Common myeloid progenitor, CD34-positive (primary cell): ENCODE data around the gene PADI4.
"Not testable (repeated sequence)": the region's sequence is repeated elsewhere in the genome, so short reads cannot be mapped to it uniquely, and the experiment has no call there.

Source experiments
- CTCF ChIA-PET: fragments of 350-600 bp; sonication (Branson Sonifier 250); formaldehyde crosslinking; loops from one replicate; lab custom pipeline; 2021; ENCODE audit warnings: antibody characterized with exemption; lab: Charles Lee
- POLR2A ChIA-PET: fragments of 350-600 bp; sonication (Branson Sonifier 250); formaldehyde crosslinking; loops from one replicate; lab custom pipeline; 2021; ENCODE audit warnings: antibody characterized with exemption; lab: Charles Lee
- DNase-seq, 3 donors: peaks; one replicate each; pipeline versions ENCODE4 v3.0.0 to v3.0.0-alpha.2; 2013
- H3K27ac ChIP-seq, 2 experiments: 1 replicate in 1 of 2; 2 replicates in 1 of 2; pipeline ENCODE4 v1.7.0; 2013; ENCODE audit warnings: inconsistent platforms in 2 of 2, low read length in 2 of 2, mild to moderate bottlenecking in 2 of 2, low read depth in 1 of 2, moderate library complexity in 1 of 2; ENCODE audit not compliant: severe bottlenecking in 2 of 2, insufficient read depth in 1 of 2, poor library complexity in 1 of 2
- H3K27me3 ChIP-seq, 5 experiments: replicated peaks in 2 of 5; 1 replicate in 3 of 5; 2 replicates in 2 of 5; pipeline versions ENCODE4 v1.6.1 to v1.7.0; 2013; ENCODE audit warnings: low read length in 4 of 5, mild to moderate bottlenecking in 2 of 5, moderate library complexity in 2 of 5, inconsistent platforms in 1 of 5; ENCODE audit not compliant: insufficient read depth in 5 of 5, control insufficient read depth in 4 of 5
- H3K36me3 ChIP-seq, 4 experiments: 1 replicate in 2 of 4; 2 replicates in 2 of 4; pipeline versions ENCODE4 v1.6.1 to v1.7.0; 2013; ENCODE audit warnings: low read length in 3 of 4, control low read depth in 1 of 4, mild to moderate bottlenecking in 1 of 4; ENCODE audit not compliant: control insufficient read depth in 4 of 4, insufficient read depth in 4 of 4
- H3K4me1 ChIP-seq, 4 experiments: 1 replicate in 3 of 4; 2 replicates in 1 of 4; pipeline versions ENCODE4 v1.6.1 to v1.7.1; 2013; ENCODE audit warnings: low read length in 3 of 4, mild to moderate bottlenecking in 3 of 4, control low read depth in 1 of 4, inconsistent platforms in 1 of 4, moderate library complexity in 1 of 4; ENCODE audit not compliant: control insufficient read depth in 4 of 4, insufficient read depth in 4 of 4; ENCODE audit errors: control extremely low read depth in 1 of 4
- H3K4me3 ChIP-seq, 7 experiments: 1 replicate in 4 of 7; 2 replicates in 3 of 7; pipeline versions ENCODE4 v1.5.1 to v1.7.0; 2013; ENCODE audit warnings: mild to moderate bottlenecking in 7 of 7, low read length in 6 of 7, moderate library complexity in 6 of 7, inconsistent platforms in 2 of 7, low read depth in 2 of 7, control low read depth in 1 of 7; ENCODE audit not compliant: insufficient read depth in 4 of 7, control insufficient read depth in 1 of 7; ENCODE audit errors: extremely low read depth in 1 of 7
- H3K9me3 ChIP-seq, 5 experiments: 1 replicate in 4 of 5; 2 replicates in 1 of 5; pipeline versions ENCODE4 v1.6.1 to v1.7.1; 2013; ENCODE audit warnings: low read length in 4 of 5, mild to moderate bottlenecking in 2 of 5, inconsistent platforms in 1 of 5, low read depth in 1 of 5, moderate library complexity in 1 of 5; ENCODE audit not compliant: control insufficient read depth in 4 of 5, insufficient read depth in 2 of 5; ENCODE audit errors: control extremely low read depth in 1 of 5
- WGBS: methylation state at CpG from one replicate; pipeline ENCODE4 v1.1.5; 2013; ENCODE audit not compliant: insufficient coverage; 5-methylcytosine and 5-hydroxymethylcytosine counted together

PADI4 gene

DNA sequence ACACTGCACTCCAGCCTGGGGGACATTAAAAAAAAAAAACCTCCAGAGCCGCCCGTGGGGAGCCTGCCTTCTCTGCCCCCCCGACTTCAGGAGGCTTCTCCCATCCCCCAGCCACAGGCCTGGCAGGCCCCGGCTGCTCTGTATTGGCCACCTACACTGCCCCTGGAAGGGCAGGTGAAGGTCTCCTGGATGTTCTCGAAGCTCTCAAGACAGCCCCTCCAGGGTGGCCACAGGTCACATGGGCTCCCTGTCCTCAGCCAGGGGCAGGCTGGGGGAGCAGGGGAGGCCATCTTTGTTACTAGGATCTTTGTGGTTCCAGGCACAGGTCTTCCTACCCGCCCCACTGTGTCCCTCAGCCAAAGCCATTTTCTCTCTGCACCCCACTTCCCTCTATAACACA is 96.8 kb downstream of the PADI4 start:
- 71% methylated on average over 5 of the region's 6 CpGs for WGBS
- POLR2A ChIA-PET = interaction anchor here (0.7 kb wide), 1 partner anchor 9 kb away, joined by 3 read pairs; no protein-coding TSS in a partner anchor

DNA sequence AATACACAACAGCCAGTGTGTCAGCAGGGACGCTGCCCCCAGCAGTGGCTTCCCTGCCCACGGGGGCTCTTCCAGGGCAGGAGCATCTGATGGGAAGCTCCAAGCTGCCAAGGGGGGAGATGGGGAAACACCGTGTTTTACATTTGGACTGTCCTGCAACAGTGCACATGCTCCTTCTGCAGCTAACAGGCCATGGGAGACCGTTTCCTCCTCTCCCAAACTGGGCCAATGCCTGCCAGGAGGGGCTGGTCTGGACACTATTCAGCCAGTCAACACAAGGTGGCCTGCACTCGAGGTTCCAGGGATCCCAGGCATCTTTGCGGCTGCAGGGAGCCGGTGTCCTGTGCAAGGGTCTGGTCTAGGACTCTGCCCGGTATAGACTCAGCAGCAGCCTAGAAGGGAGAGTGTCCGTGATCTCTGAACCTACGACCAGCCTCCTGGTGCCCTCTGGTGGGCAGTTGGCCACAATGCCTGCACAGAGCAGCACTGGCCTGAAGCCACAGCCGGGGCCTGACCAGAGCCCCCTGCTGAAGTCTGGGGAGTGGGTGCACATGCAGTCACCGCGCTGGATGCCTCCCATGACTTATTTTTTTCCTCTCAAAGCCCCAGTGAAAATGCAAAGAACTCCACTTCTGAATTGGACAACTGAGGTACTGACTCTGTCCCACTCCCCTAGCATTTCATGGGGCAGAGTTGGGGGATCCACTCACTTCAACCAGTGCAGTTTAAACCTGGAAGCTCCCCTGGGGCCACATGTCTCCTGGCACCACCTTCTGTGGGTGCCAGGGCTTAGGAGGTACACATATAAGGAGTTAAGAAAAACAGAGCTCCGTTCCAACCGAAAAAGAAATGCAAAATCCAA is 98.1 kb downstream of the PADI4 start:
- peaks cover 14 to 40% (median 32%) of the 10 kb centered on the region in 4 experiments for H3K36me3 ChIP-seq
- H3K4me1 ChIP-seq = peaks cover 0 to 3% (median 0%) of the 10 kb centered on the region in 4 experiments
- 63% methylated on average over 12 of the region's 15 CpGs for WGBS
- no peak overlapping the region for H3K27ac ChIP-seq
- POLR2A ChIA-PET = no interaction called here
- H3K9me3 ChIP-seq = no peaks in the 10 kb centered on the region
- H3K4me3 ChIP-seq = no peak overlapping the region
- H3K27me3 ChIP-seq = no peaks in the 10 kb centered on the region
- DNase-seq = peak; percentile 61 to 77 (median 69)
- CTCF ChIA-PET = interaction anchor here (0.7 to 3.4 kb wide), 15 partner anchors 9 to 351 kb away, joined by 3 to 16 read pairs (median 5); no protein-coding TSS in a partner anchor

More for the DNA sequence above, 96.8 kb downstream of the PADI4 start:
- H3K4me1 ChIP-seq = peaks cover 0 to 3% (median 0%) of the 10 kb centered on the region in 4 experiments
- H3K36me3 ChIP-seq = peaks cover 5 to 27% (median 20%) of the 10 kb centered on the region in 4 experiments
- no peaks in the 10 kb centered on the region for H3K27me3 ChIP-seq
- CTCF ChIA-PET = interaction anchor here (1.0 to 3.4 kb wide), 10 partner anchors 9 to 347 kb away, joined by 3 to 16 read pairs (median 5); no protein-coding TSS in a partner anchor
- H3K4me3 ChIP-seq = no peak overlapping the region
- H3K27ac ChIP-seq = no peak overlapping the region
- DNase-seq = no peak
- no peaks in the 10 kb centered on the region for H3K9me3 ChIP-seq

DNA sequence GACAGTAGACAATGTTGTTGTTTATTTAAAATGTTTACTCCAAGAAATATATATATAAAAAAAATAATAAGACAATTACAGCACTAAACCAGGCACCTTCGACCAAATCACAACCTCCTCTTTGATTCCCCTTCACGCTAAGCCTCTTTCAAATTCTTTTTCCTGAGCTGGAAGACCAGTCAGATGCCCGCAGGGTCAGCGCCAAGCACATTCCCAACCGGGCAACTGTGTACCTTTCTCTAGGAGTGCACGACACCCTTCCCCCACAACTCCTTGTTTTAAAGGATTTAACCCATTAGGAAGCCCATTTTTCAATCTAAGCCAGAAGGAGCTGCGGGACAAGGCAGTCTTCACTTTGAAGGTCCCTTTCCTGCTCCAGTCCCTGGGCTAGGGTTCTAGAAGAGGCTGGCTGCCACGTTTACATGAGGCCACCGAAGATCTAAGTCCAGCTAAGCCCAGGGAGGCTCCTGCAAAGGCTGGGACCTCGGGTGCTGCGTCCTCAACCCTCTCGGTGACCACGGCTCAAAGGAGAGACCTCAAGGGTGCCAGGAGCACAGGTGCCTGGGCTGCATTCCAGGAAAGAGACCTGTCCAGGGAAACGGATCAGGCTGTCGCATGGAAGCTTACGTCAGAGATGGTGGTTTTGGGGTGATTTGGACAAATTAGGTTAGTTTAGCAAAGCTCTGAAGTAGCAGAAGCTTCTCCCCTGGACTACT is 98.9 kb downstream of the PADI4 start:
- CTCF ChIA-PET = interaction anchor here (0.7 to 3.4 kb wide), 10 partner anchors 9 to 352 kb away, joined by 3 to 16 read pairs (median 6); no protein-coding TSS in a partner anchor
- H3K4me1 ChIP-seq, H3K27ac ChIP-seq, H3K4me3 ChIP-seq, H3K9me3 ChIP-seq, H3K27me3 ChIP-seq, DNase-seq, POLR2A ChIA-PET: not testable (repeated sequence)
- 95% methylated on average over 11 of the region's 16 CpGs for WGBS
- H3K36me3 ChIP-seq = peaks cover 16 to 48% (median 39%) of the 10 kb centered on the region in 4 experiments

DNA sequence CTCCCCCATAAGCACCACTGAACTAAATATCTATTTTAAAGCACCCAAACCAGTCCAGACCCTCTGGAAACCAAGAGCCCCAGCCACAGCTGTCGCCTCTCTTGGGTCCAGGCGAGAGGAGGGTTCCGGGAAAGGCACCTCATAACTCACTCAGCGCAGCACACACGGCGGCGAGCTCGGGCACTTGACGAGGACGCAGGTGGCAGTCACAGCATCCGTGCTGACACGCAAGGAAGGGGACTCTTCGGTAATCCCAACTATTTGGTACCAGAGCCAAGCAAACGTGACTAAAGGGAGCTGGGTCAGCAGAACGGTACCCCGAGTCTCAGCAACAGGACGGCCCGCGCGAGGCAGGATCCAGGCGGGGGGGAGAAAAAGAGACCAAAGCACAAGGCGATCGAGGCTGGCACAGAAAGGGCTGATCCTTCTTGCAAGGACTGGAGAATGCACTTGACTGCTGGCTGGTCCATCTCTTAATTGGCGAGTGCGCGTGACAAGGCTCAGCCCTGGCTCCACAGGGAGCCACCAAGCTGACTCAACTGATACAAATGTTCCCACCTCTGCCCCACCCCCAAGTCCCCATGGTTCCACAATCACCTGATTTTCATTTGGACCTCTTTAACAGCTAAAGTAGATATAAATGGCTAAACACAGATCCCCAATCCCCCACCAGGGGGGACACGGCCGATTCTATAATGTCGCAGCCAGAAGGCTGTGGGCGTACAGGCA is 100.0 kb downstream of the PADI4 start:
- CTCF ChIA-PET = interaction anchor here (1.8 to 3.4 kb wide), 2 partner anchors 10 to 283 kb away, joined by 11 to 16 read pairs; no protein-coding TSS in a partner anchor
- WGBS = 97% methylated on average over 21 of the region's 30 CpGs

DNA sequence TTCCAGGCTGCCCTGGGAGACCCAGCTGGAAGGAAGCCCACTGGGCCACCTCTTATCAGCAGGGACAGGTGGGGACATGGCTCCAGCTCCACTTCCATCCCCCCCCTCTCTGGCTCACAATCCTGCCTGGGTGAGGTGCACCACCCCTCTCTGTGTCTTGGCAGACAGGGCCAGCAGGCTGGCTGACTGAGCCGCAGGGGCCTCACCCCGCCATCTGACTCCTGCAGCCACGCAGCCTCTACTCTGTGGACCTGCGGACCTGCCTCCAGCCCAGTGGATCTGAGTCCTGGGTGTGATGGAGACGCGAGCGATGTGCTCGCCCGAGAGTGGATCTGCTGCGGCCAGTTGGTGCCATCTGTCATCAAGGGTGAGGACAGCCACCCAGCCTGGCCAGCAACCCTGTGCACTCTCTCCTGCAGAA is 101.4 kb downstream of the PADI4 start:
- WGBS = 96% methylated on average over 9 of the region's 10 CpGs
- Histone ChIP-seq H3K9me3 (no peaks in the 10 kb centered on the region), H3K27me3 (no peaks in the 10 kb centered on the region), H3K4me3 (peak overlapping the region in 1 of 7 experiments; percentile 1), H3K27ac (no peak overlapping the region), H3K4me1 (peaks cover 0 to 3% (median 0%) of the 10 kb centered on the region in 4 experiments), H3K36me3 (peaks cover 18 to 73% (median 60%) of the 10 kb centered on the region in 4 experiments)
- CTCF ChIA-PET = interaction anchor here (1.1 kb wide), 1 partner anchor 285 kb away, joined by 4 read pairs; no protein-coding TSS in a partner anchor
- POLR2A ChIA-PET = no interaction called here
- peak in 2 of 3 donors; percentile 25 to 42 for DNase-seq

More for the DNA sequence above, 100.0 kb downstream of the PADI4 start:
- H3K4me1 ChIP-seq, H3K27ac ChIP-seq, H3K27me3 ChIP-seq, POLR2A ChIA-PET, DNase-seq, H3K4me3 ChIP-seq, H3K9me3 ChIP-seq: not testable (repeated sequence)
- peaks cover 18 to 58% (median 48%) of the 10 kb centered on the region in 4 experiments for H3K36me3 ChIP-seq

DNA sequence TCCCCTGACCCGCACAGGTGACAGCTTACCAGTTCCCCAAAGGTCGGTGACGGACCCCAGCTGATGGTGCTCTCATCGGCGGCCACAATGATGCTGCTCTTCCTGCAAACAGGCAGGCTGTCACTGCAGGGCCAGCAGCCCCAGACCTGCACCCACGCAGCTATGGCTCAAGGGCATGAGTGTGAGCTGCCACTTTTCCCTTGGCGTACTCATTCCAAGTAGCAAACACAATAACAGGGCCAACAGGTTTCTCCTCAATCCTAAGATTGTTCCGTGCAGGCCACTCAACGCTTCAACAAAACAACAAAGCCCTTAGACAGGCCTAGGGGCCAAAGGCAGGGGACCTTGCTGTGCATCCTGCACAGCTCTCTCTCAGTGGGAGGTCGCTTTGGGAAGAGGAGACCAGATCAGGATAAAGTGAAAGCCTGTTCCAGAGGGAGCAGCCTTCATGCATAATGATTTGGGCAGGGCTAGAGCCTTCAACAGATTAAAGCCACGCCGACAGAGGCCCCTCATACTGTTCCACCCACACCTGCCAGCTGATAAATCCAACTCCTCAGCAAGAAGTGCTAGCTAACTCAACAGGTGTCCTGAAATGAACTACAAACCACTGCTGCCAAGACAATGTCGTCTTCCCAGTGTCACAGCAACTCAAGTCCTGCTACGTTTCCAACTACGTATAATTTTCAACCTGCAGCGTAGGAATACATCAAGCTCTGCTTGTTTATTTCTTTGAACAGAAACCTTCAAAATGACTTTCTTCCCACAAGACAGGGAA is 104.3 kb downstream of the PADI4 start:
- ChIA-PET CTCF (no interaction called here), POLR2A (interaction anchor here (0.6 kb wide), 1 partner anchor 40 kb away, joined by 5 read pairs; no protein-coding TSS in a partner anchor)
- whole genome bisulfite sequencing = 96% methylated on average over 16 of the region's 16 CpGs
- DNase-seq = no peak
- peaks cover 27 to 95% (median 85%) of the 10 kb centered on the region in 4 experiments for H3K36me3 ChIP-seq
- no peak overlapping the region for H3K4me3 ChIP-seq
- no peak overlapping the region for H3K27ac ChIP-seq
- H3K27me3 ChIP-seq = no peaks in the 10 kb centered on the region
- no peaks in the 10 kb centered on the region for H3K9me3 ChIP-seq
- H3K4me1 ChIP-seq = no peaks in the 10 kb centered on the region
